SK-N-SH treated with all-trans-retinoic acid at 6 μM for 48 hours (cell line): ENCODE results near the gene MDM4.

Source experiments
- ARNTL ChIP-seq: fragments of 450-650 bp; formaldehyde crosslinking; IDR thresholded peaks from 2 replicates; pipeline ENCODE4 v1.5.0; 2020; ENCODE audit warnings: low read depth, mild to moderate bottlenecking, moderate library complexity, borderline replicate concordance
- CSDC2 ChIP-seq: fragments of 250-450 bp; sonication (Bioruptor Pico); IDR thresholded peaks from 2 replicates; pipeline ENCODE4 v1.5.0; 2020; ENCODE audit warnings: mild to moderate bottlenecking, moderate library complexity
- ESRRG ChIP-seq: fragments of 250-450 bp; sonication (Bioruptor Pico); IDR thresholded peaks from 2 replicates; pipeline ENCODE4 v1.6.1; 2021; ENCODE audit warnings: mild to moderate bottlenecking
- PATZ1 ChIP-seq: fragments of 250-450 bp; sonication (Bioruptor Pico); IDR thresholded peaks from 2 replicates; pipeline ENCODE4 v1.8.0; 2020; ENCODE audit warnings: mild to moderate bottlenecking, moderate library complexity, borderline replicate concordance
- RARB ChIP-seq: fragments of 250-450 bp; sonication (Bioruptor Pico); IDR thresholded peaks from 2 replicates; pipeline ENCODE4 v1.8.0; 2021; ENCODE audit warnings: mild to moderate bottlenecking, moderate library complexity
- ZFP3 ChIP-seq: fragments of 250-450 bp; sonication (Bioruptor Pico); IDR thresholded peaks from 2 replicates; pipeline ENCODE4 v1.5.0; 2020; ENCODE audit warnings: mild to moderate bottlenecking, moderate library complexity
- ZNF70 ChIP-seq: fragments of 450-650 bp; formaldehyde crosslinking; IDR thresholded peaks from 2 replicates; pipeline ENCODE4 v1.5.0; 2020; ENCODE audit warnings: mild to moderate bottlenecking, moderate library complexity
- TF ChIP-seq, protein P1 (sequence below): fragments of 250-450 bp; sonication (Bioruptor Pico); IDR thresholded peaks from 2 replicates; pipeline ENCODE4 v1.5.1; 2020; ENCODE audit warnings: low read depth, mild to moderate bottlenecking, moderate library complexity

GRCh38 chr1:204574865-204575163 lies 58.6 kb downstream of the MDM4 start:
- TF ChIP-seq ZFP3 (no peak), ESRRG (no peak), ZNF70 (CRISPR knock-in tag) (no peak), RARB (CRISPR knock-in tag) (no peak), ARNTL (CRISPR knock-in tag) (no peak), PATZ1 (CRISPR knock-in tag) (no peak), CSDC2 (no peak)
- TF ChIP-seq, protein P1, sequence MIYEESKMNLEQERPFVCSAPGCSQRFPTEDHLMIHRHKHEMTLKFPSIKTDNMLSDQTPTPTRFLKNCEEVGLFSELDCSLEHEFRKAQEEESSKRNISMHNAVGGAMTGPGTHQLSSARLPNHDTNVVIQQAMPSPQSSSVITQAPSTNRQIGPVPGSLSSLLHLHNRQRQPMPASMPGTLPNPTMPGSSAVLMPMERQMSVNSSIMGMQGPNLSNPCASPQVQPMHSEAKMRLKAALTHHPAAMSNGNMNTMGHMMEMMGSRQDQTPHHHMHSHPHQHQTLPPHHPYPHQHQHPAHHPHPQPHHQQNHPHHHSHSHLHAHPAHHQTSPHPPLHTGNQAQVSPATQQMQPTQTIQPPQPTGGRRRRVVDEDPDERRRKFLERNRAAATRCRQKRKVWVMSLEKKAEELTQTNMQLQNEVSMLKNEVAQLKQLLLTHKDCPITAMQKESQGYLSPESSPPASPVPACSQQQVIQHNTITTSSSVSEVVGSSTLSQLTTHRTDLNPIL, result no peak
